HL-60 (cell line): ENCODE results near the gene S1PR3.

Experiments
- DNase-seq, 2 experiments: peaks; one replicate each; pipeline ENCODE4 v3.0.0-alpha.2; 2010 to 2020; ENCODE audit warnings: low read depth in 1 of 2, low spot score in 1 of 2
- H3K27ac ChIP-seq: fragments of 250-450 bp; sonication (Bioruptor Pico); replicated peaks from 2 replicates; pipeline ENCODE4 v1.5.1; 2020; ENCODE audit warnings: mild to moderate bottlenecking, moderate library complexity
- H3K27me3 ChIP-seq: fragments of 250-450 bp; sonication (Bioruptor Pico); 2 replicates; pipeline ENCODE4 v1.5.1; 2021; ENCODE audit warnings: mild to moderate bottlenecking, moderate library complexity; ENCODE audit not compliant: insufficient read depth, poor library complexity, severe bottlenecking
- H3K4me3 ChIP-seq: replicated peaks from 2 replicates; pipeline ENCODE4 v1.5.1; 2011; ENCODE audit warnings: mild to moderate bottlenecking, control low read depth, low read length; ENCODE audit not compliant: insufficient read depth
- GABPA ChIP-seq: IDR thresholded peaks from 2 replicates; pipeline ENCODE4 v1.6.1; 2012; ENCODE audit warnings: low read depth
- POLR2AphosphoS5 ChIP-seq: IDR thresholded peaks from 2 replicates; pipeline ENCODE4 v1.6.1; 2012; ENCODE audit warnings: low read depth
- REST ChIP-seq: IDR thresholded peaks from 2 replicates; pipeline ENCODE4 v1.6.1; 2012; ENCODE audit warnings: low read depth; ENCODE audit not compliant: insufficient replicate concordance
- SPI1 ChIP-seq: IDR thresholded peaks from 2 replicates; pipeline ENCODE4 v1.6.1; 2012; ENCODE audit warnings: low read depth, mild to moderate bottlenecking, borderline replicate concordance
- TF ChIP-seq, protein P1 (sequence below): IDR thresholded peaks from one replicate; pipeline ENCODE4 v1.5.1; 2011; ENCODE audit warnings: low read length, control low read depth, inconsistent platforms; ENCODE audit not compliant: insufficient read depth

Gene S1PR3

GRCh38 chr9:89008744-89009545 is 17.7 kb downstream of the S1PR3 start:
- TF ChIP-seq REST (no peak), SPI1 (peak; percentile 52; the same call in 1 of the 2 replicates), GABPA (no peak), POLR2AphosphoS5 (no peak)
- TF ChIP-seq, protein P1, sequence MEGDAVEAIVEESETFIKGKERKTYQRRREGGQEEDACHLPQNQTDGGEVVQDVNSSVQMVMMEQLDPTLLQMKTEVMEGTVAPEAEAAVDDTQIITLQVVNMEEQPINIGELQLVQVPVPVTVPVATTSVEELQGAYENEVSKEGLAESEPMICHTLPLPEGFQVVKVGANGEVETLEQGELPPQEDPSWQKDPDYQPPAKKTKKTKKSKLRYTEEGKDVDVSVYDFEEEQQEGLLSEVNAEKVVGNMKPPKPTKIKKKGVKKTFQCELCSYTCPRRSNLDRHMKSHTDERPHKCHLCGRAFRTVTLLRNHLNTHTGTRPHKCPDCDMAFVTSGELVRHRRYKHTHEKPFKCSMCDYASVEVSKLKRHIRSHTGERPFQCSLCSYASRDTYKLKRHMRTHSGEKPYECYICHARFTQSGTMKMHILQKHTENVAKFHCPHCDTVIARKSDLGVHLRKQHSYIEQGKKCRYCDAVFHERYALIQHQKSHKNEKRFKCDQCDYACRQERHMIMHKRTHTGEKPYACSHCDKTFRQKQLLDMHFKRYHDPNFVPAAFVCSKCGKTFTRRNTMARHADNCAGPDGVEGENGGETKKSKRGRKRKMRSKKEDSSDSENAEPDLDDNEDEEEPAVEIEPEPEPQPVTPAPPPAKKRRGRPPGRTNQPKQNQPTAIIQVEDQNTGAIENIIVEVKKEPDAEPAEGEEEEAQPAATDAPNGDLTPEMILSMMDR: no peak
- no peak overlapping the region for H3K4me3 ChIP-seq
- DNase-seq: peak in 1 of 2 experiments; percentile 57
- no peaks in the 10 kb centered on the region for H3K27me3 ChIP-seq
- peak overlapping the region; percentile 60 for H3K27ac ChIP-seq

- no peak overlapping the region for H3K27ac ChIP-seq
- no peak for DNase-seq
- H3K4me3 ChIP-seq: no peak overlapping the region
- no peaks in the 10 kb centered on the region for H3K27me3 ChIP-seq
- no peak for TF ChIP-seq GABPA
- no peak for TF ChIP-seq REST
- no peak for TF ChIP-seq POLR2AphosphoS5
- TF ChIP-seq, protein P1: no peak
- no peak for TF ChIP-seq SPI1
These were observed 18.2 kb downstream of the S1PR3 start for GRCh38 chr9:89009546-89009840.

DNA sequence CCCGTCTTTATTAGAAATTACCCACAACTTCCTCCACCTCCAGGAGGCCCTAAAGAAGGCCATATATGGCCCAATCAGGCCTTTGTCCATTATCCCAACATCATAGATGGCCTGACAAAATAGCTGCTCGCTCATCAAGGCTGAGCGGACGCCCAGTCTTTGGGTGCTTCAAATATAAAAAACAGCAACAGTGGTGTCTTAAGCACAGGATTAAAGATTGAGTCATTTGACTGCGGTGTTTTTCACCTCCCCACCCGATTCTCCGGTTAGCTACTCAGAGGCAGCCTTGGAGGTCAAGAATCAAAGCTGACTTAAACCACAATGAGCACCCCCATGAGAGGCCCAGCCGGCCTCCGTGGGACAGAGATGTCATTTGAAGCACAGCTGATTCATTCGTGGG is 18.8 kb downstream of the S1PR3 start:
- H3K27ac ChIP-seq: no peak overlapping the region
- H3K4me3 ChIP-seq: no peak overlapping the region
- no peak for DNase-seq
- no peak for TF ChIP-seq GABPA
- no peak for TF ChIP-seq REST
- TF ChIP-seq, protein P1: no peak
- TF ChIP-seq POLR2AphosphoS5: no peak
- no peak for TF ChIP-seq SPI1
- H3K27me3 ChIP-seq: no peaks in the 10 kb centered on the region
